Measurements from ENCODE around the gene LRRC37A.
"Not testable (repeated sequence)": the region's sequence is repeated elsewhere in the genome, so short reads cannot be mapped to it uniquely, and the experiment has no call there.

LRRC37A gene

GRCh38 chr17:46290906-46291546 is 3.9 kb upstream of the LRRC37A start:
- not testable (repeated sequence) for DNase-seq

- DNase-seq: not testable (repeated sequence)
These were observed 3.3 kb upstream of the LRRC37A start for GRCh38 chr17:46291618-46292017.

DNA sequence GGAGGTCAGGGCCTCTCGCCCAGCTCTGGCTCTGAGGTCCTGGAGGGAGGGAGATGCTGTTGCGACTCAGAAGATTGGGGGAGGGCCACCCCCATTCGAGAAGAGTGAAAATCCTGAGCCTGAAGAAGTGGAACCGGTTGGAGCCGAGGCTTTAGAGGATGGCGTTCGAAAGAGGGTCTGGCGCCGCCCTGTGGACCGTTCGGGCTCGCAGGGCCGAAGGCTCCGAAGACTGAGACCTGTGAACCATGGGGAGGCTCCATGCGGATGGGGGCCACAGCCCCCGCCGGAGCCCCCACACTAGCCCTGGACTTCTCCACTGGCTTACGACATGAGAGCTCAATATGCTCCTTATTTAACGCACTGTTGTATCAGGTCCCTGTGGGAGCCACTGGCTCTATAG is 46.3 kb downstream of the LRRC37A start:
- not testable (repeated sequence) for DNase-seq

DNA sequence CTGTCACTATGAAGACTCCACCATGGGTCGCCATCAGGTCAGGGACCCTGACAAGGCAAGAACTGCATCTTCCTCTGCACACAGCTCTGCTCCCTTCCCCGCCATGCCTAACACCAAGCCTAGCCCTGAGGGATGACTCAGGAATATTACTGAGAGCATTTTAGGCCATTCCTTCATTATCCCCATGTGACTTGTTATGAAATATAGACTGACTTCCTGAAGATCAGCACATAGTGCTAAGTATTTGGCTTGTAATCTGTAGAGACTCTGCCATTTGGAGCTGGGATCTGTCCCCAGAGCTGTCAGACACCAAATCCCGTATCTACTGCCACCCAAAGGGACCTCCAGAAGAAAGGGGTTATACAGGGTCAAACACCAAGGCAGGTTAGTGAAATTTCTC is 47.2 kb downstream of the LRRC37A start:
- DNase-seq: not testable (repeated sequence)

GRCh38 chr17:46348345-46348744 is 53.4 kb downstream of the LRRC37A start:
- not testable (repeated sequence) for DNase-seq

DNA sequence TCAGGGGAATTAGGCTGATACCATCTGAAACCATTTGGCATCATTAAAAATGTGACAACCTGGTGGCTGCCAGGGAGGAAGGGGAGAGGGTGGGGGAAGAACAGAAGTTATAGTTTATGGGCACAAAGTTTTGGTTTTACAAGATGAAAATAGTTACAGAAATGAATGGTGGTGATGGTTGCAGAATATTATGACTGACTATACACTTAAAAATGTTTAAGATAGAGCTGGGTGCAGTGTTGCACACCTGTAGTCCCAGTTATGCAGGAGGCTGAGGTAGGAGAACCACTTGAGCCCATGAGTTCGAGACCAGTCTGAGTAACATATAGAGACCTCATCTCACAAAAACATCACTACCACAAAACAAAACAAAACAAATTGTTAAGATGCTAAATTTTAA is 54.1 kb downstream of the LRRC37A start:
- DNase-seq: not testable (repeated sequence)

DNA sequence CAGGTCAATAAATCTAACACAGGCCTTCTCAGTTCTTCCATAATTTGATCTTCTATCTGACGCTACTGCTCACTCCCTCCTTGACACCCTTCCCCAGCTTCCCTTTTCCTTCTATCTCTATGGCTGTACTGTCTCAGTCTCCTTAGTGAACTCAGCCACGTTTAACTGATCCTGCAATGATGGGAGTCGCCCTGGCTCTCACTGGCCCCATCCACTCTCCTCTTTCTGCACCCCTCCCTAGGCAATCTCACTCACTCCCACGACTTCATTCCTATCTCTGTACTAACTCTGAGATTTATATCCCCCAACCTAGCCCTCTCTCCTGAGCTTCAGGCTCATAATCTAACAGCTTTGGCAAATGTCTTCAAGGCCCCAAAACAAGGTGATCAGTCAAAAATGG is 58.9 kb downstream of the LRRC37A start:
- not testable (repeated sequence) for DNase-seq

DNA sequence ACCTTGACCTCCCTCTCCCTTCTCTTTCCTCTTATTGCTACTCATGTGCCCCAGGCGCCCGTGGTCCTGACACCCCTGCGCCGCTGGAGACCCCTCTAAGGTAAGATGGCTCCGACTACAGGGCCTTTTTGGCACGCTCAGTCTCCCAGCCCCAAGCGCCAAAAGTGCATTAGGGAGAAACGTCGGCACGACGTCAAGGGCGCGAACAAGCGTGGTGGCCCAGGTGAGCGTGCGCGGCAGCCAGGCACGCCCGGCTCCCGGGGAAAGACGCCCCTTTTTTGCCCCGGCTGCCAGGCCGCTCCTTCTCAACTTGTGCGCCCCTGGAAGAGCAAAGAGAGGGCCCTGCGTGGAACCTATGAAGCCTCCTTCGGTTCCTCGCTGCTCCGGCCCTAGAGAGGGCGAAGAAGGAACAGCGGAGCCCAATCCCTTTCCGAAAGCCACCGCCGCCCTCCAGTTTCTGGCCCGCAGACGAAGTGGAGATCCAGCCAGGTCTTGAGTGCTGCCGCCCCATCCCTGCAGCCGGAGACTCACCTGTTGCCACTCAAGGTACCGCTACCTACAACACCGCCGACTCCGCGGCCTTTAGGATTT is 66.3 kb downstream of the LRRC37A start:
- not testable (repeated sequence) for DNase-seq

DNA sequence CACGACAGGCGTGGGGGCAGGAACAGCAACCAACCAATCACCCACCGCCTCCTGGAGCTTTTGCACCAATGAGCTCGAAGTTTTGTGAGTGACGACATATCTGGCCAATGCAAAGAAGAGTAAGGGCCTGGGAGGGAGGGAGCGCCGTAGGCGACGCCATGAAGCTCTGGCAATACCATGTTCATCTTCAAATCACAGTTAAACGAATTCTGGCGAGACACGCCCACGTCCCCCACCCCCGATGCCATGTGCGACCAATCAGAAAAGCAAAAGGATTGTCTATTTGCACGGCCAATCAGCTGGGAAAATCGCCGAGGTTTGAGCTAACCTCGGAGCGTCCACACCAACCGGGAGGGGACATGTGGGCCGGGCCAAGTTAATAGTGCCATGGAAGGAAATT is 66.8 kb downstream of the LRRC37A start, which contains the start of gene ARL17B:
Gene ARL17B, minus strand, starts transcription at position 12 of the 400 bp plus-strand sequence. CDS start 3,369 bp downstream, outside the sequence.
- not testable (repeated sequence) for DNase-seq

- not testable (repeated sequence) for DNase-seq
These were observed 72.6 kb downstream of the LRRC37A start for GRCh38 chr17:46367520-46367919.

DNA sequence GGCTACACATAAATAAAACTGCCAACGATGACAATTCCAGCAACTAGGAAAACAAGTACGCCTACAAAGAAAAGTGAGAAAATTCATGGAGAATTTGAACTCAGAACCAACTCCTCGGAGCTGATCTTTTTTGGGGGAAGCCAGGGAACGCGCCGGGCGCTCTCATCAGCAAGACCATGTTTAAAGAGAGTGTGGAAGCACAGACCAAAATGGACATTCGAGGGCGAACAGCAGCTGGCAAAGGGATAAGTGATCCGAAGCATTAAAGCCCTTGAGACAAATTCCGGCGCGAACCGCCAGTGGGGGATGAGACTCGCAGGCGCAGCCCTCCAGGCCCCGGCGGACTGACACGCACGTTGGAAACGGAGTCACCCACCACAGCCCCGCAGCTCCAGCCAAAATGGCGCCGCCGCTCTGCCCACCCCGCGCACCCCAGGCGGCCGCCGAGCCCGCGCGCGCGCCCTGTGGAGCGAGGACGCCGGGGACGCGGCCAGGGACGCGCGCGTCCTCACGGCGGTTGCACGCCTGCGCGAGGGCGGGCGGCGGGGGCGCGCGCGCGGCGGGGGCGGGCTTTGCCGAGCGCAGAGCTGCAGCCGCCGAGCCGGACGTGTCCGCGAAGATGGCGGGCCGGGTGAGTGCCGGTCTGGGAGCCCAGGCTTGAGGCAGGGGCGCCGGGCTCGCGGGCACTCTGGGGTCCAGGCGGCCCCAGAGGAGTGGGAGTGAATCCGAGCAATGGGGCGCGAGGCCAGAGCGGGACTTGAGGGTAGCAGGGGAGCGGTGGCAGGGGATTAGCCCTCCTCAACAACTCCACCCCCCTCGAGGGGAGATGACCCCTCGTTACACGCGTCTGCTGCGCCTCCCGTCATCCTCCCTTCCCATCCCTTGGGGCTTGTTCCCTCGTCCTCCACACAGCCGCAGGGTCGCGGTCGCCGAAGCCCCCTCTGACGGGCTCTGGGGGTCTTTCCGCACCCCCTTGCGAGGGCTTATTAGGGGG is 77.6 kb downstream of the LRRC37A start:
- DNase-seq: not testable (repeated sequence)

DNA sequence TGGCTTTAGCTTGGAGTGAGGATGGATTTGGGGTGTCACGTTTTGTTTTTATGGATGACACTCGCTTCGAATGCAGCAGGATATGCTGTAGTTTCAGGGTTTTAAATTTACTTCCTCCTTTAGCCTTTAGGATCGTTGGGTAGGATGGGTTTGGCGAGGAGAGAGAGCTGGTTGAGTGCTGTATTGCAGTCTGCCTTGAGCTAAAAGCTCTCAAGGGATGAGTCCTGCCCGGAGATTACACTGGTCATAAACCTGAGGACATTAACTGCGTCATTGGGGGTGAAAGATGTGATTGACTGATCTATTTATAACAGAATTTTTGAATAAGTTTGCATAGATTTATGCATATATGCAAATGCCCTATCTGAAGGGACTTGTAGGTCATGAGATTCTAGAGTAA is 78.5 kb downstream of the LRRC37A start:
- not testable (repeated sequence) for DNase-seq

GRCh38 chr17:46383118-46383517 is 88.2 kb downstream of the LRRC37A start:
- DNase-seq: not testable (repeated sequence)

- DNase-seq: not testable (repeated sequence)
These were observed 90.6 kb downstream of the LRRC37A start for GRCh38 chr17:46385491-46385890.

Measured in activated naive CD4-positive, alpha-beta T cell (primary cell).